Activated CD8-positive, alpha-beta memory T cell treated with anti-CD3 and anti-CD28 coated beads for 4 hours (primary cell): ENCODE data around the gene GINS1.

Experiments used
- DNase-seq, 2 donors: peaks; one replicate each; pipeline ENCODE4 v3.0.0-alpha.2; 2020; ENCODE audit warnings: low read depth in 2 of 2

The GINS1 gene

GRCh38 chr20:25494506-25495188 lies 87.2 kb downstream of the GINS1 start:
- no peak for DNase-seq

GRCh38 chr20:25495189-25495824 lies 87.8 kb downstream of the GINS1 start:
- DNase-seq: no peak

- no peak for DNase-seq
These were observed 88.9 kb downstream of the GINS1 start for GRCh38 chr20:25496165-25496967.

- DNase-seq: no peak
These were observed 89.5 kb downstream of the GINS1 start for GRCh38 chr20:25496968-25497401.

- DNase-seq: no peak
These were observed 90.3 kb downstream of the GINS1 start for GRCh38 chr20:25497586-25498279.
